ENCODE results near the gene MIER3. TPM values are rescaled to one million over a fixed set of nuclear protein-coding genes. Genes with fewer than 3 reads are reported as not detected.

MIER3 gene
- polyA plus RNA-seq, 1 of the 3 experiments (the other 2 are of a cell fraction) = 3.8 TPM

GRCh38 chr5:56893251-56893951, 58.5 kb downstream of the MIER3 start:
- Histone ChIP-seq H3K27ac (ENCODE audit: low read depth in 2 of 2, low read length in 1 of 2) (no peak overlapping the region), H3K9me3 (no peaks in the 10 kb centered on the region), H3K4me2 (no peak overlapping the region), H3F3A (replicated peaks; ENCODE audit: insufficient read depth) (peaks cover 5% of the 10 kb centered on the region), H3K4me3 (ENCODE audit: low read depth in 2 of 2, low read length in 1 of 2) (no peak overlapping the region), H3K9ac (no peak overlapping the region), H4K20me1 (ENCODE audit: insufficient read depth) (no peaks in the 10 kb centered on the region), H3K9me2 (no peaks in the 10 kb centered on the region), H3K36me3 (replicated peaks in 1 of 2; ENCODE audit: control insufficient read depth in 1 of 2, insufficient read depth in 2 of 2, low read length in 1 of 2) (peaks cover 42 to 57% of the 10 kb centered on the region in 2 experiments), H2AFZ (ENCODE audit: low read depth) (no peak overlapping the region), H3K27me3 (ENCODE audit: insufficient read depth) (no peaks in the 10 kb centered on the region), H3K79me2 (ENCODE audit: insufficient read depth) (no peaks in the 10 kb centered on the region), H3K4me1 (ENCODE audit: control insufficient read depth in 1 of 2, insufficient read depth in 2 of 2, low read depth in 1 of 2, low read length in 1 of 2) (no peaks in the 10 kb centered on the region; a peak in 1 of 4 replicates)
- no peak for TF ChIP-seq FOXJ3 (CRISPR knock-in tag; IDR thresholded peaks at IDR 0.05)
- no peak for TF ChIP-seq TEAD4 (IDR thresholded peaks at IDR 0.05; ENCODE audit: borderline replicate concordance, insufficient read depth)
- TF ChIP-seq MAX (IDR thresholded peaks at IDR 0.05; ENCODE audit: low read depth) = no peak
- TF ChIP-seq MEF2A (IDR thresholded peaks at IDR 0.05; ENCODE audit: borderline replicate concordance, low read depth) = no peak
- TF ChIP-seq RCOR1 (IDR thresholded peaks at IDR 0.05; ENCODE audit: low read length) = no peak
- no peak for TF ChIP-seq NFIC (IDR thresholded peaks at IDR 0.05; ENCODE audit: borderline replicate concordance)
- TF ChIP-seq CTCF (IDR thresholded peaks at IDR 0.05) = no peak
- no peak for TF ChIP-seq RFX5 (IDR thresholded peaks at IDR 0.05; ENCODE audit: low read length)
- no peak for TF ChIP-seq FOSL2 (IDR thresholded peaks at IDR 0.05; ENCODE audit: borderline replicate concordance, low read depth)
- ChIA-PET CTCF (interaction anchor here (1.3 kb wide), 1 partner anchor 623 kb away, joined by 8 read pairs; no protein-coding TSS in a partner anchor), POLR2A (no interaction called here)
- DNase-seq = no peak
- 93% methylated on average over 5 of the region's 5 CpGs for WGBS (ENCODE audit: low lambda C conversion rate)

- no peak overlapping the region for H3K4me3 ChIP-seq (ENCODE audit: low read depth in 2 of 2, low read length in 1 of 2)
- 95% methylated on average over 5 of the region's 5 CpGs for WGBS (ENCODE audit: low lambda C conversion rate)
- H3K4me1 ChIP-seq (ENCODE audit: control insufficient read depth in 1 of 2, insufficient read depth in 2 of 2, low read depth in 1 of 2, low read length in 1 of 2) = no peaks in the 10 kb centered on the region; a peak in 2 of 4 replicates
- peaks cover 84 to 86% of the 10 kb centered on the region in 2 experiments for H3K36me3 ChIP-seq (replicated peaks in 1 of 2; ENCODE audit: control insufficient read depth in 1 of 2, insufficient read depth in 2 of 2, low read length in 1 of 2)
- POLR2A ChIA-PET = no interaction called here
- peaks cover 4% of the 10 kb centered on the region for H3F3A ChIP-seq (replicated peaks; ENCODE audit: insufficient read depth)
- TF ChIP-seq TEAD4 (IDR thresholded peaks at IDR 0.05; ENCODE audit: borderline replicate concordance, insufficient read depth) (no peak), EZH2phosphoT487 (IDR thresholded peaks at IDR 0.05; ENCODE audit: borderline replicate concordance, low read depth) (no peak), REST (IDR thresholded peaks at IDR 0.05; ENCODE audit: low read depth, low read length) (no peak), NRF1 (IDR thresholded peaks at IDR 0.05; ENCODE audit: low read depth, low read length) (no peak), SMC3 (IDR thresholded peaks at IDR 0.05; ENCODE audit: low read depth, low read length) (no peak), TAF1 (IDR thresholded peaks at IDR 0.05; ENCODE audit: borderline replicate concordance, low read depth, low read length) (no peak), YY1 (IDR thresholded peaks at IDR 0.05; ENCODE audit: low read depth) (no peak), RXRA (IDR thresholded peaks at IDR 0.05; ENCODE audit: borderline replicate concordance, low read depth) (no peak)
- TF ChIP-seq, protein P1, sequence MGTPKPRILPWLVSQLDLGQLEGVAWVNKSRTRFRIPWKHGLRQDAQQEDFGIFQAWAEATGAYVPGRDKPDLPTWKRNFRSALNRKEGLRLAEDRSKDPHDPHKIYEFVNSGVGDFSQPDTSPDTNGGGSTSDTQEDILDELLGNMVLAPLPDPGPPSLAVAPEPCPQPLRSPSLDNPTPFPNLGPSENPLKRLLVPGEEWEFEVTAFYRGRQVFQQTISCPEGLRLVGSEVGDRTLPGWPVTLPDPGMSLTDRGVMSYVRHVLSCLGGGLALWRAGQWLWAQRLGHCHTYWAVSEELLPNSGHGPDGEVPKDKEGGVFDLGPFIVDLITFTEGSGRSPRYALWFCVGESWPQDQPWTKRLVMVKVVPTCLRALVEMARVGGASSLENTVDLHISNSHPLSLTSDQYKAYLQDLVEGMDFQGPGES (IDR thresholded peaks at IDR 0.05; ENCODE audit: low read depth, low read length) = no peak
- H3K27ac ChIP-seq (ENCODE audit: low read depth in 2 of 2, low read length in 1 of 2) = no peak overlapping the region; a peak in 1 of 4 replicates
- no peaks in the 10 kb centered on the region for H3K9me3 ChIP-seq
- CTCF ChIA-PET = interaction anchor here (0.7 to 2.1 kb wide), 5 partner anchors 14 to 618 kb away, joined by 3 to 7 read pairs (median 3); no protein-coding TSS in a partner anchor
- H3K27me3 ChIP-seq (ENCODE audit: insufficient read depth) = no peaks in the 10 kb centered on the region
- H2AFZ ChIP-seq (ENCODE audit: low read depth) = no peak overlapping the region
- no peak overlapping the region for H3K9ac ChIP-seq
- H4K20me1 ChIP-seq (ENCODE audit: insufficient read depth) = no peaks in the 10 kb centered on the region; the same call in 1 of the 2 replicates
- H3K9me2 ChIP-seq = no peaks in the 10 kb centered on the region
- DNase-seq = no peak
- no peaks in the 10 kb centered on the region for H3K79me2 ChIP-seq (ENCODE audit: insufficient read depth)
- H3K4me2 ChIP-seq = no peak overlapping the region
Observed at GRCh38 chr5:56881571-56881970, 70.4 kb downstream of the MIER3 start.
